NCI-H774 (cell line): ENCODE results near the gene TMEM154.

ENCODE experiments used
- DNase-seq: peaks from one replicate; lab custom pipeline; 2025; lab: John Stamatoyannopoulos, UW

TMEM154 gene

DNA sequence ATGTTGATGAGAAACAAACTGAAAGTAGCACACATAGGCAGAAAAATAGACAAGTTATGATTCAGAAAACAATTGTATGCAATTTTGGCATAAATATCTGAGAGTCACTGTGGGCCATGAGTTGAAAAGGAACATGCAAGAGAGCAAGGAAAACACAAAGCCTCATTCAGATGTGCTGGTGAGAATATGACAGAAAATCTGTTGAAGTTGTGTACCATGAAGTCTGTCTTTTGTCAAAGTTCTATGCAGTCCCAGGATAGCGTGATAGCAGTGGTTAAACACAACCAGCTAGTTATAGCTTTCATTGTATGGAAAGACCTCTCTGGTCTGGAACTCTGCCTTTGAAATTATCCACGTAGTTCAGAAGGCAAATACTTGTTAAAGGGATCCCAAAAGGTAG is 53.0 kb downstream of the TMEM154 start:
- DNase-seq: no peak

- no peak for DNase-seq
These were observed 58.9 kb downstream of the TMEM154 start for GRCh38 chr4:152620915-152621314.

DNA sequence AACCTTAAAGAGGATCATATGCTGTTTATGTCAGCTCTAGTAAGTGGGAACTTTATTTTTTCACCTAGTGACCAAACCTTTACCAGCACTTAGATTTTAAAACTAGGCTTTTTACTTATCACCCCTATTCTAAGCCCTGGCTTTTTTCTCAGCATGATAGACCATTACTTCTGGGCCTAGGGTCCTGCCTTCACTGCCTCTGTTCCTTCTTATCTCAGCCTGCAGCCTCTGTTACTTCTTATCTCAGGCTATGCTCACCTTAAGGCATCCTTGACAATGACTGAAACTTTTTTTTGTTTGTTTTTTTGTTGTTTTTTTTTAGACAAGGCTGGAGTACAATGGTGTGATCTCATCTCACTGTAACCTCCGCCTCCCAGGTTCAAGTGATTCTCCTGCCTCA is 59.6 kb downstream of the TMEM154 start:
- DNase-seq: no peak

DNA sequence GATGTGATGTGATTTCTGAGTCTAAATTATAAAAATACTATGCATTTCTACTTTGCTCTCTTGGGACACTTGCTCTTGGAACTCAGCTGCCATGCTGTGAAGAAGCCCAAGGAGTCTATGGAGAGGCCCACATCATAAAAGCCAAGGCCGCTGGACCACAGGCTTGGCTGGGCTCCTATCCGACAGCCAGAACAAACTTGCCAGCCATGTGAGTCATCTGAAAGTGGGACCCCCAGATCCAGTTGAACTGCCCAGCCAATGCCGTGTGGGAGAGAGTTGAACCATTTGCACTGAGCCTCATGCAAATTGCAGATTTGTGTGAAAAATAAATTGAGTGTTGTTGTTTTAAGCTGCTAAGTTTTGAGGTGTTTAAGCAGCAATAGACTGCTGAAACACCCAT is 60.2 kb downstream of the TMEM154 start:
- DNase-seq: no peak

DNA sequence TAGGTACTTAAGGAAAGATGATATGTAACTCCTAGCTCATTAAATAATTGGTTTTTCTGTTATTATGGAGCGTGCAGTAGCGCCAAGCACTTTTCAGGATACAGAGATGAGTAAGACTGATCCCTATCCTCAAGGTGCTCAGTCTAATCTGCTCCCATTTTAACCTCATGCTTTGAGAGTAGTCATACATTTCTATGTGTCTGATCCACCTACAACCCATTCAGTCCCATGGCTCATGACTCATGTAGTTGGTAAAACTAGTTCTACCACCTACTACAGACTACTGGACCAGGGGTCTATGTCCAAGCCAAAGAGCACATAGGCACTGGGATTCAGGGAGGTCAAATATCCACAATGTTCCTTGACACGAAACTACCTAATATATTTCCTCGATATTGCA is 60.8 kb downstream of the TMEM154 start:
- no peak for DNase-seq

DNA sequence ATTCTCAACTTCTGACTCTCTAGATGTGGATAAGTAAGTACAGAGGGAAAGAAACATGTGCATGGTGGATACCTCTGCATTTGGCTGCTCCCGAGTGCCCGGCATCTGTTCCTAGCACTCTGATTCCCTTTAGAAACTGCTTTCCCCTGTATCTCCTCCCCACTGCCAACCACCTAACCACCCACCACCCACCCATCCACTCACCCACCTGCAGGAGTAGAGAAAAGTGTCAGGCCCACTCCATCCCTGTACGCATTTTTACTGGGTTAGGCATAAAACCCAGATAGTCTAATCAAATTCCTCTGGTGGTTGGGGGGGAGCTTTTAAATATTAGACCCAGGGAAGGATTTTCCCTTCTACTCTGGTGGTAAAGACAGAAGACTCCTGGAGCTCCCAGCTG is 63.0 kb downstream of the TMEM154 start:
- DNase-seq: no peak

DNA sequence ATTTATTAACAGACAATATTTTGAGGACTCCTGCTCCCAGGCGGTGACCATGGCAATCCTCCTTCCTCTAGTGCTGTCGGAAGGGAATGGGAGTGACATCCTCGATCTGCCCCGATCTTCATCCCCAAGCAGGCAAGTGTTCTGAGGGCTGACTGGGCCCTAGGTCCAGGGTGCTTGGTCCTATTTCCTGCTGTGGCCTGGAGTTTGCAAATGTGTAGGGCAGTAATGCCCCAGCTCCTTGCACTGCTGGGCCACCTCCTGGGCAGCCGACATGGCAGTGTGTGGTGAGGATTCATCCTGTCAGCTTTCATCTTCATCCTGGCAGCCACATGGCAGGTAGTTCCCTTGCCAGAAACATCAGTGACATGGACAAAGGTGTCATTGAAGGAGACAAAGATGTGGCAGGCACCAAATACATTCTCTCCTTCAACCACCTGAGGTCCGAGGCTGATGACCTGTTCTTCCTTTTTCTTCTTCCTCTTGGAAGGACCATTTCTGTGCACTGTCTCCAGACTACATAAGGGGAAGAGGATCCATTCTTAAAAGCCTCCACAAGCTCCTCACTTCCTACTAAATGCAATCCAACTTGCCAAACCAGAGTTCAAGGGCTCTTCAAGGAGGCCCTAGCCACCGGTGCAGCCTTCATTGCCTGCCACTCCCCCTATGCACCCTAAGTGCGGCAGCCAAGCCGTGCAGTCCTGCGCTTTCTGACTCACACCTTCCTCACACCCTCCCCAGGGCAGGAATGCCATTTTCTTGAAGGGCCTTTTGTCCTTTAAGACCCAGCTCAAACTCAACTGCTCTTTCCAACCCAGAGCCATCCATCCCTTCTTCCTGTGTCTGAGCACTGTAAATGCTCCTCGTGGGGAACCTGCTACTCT is 65.7 kb downstream of the TMEM154 start:
- DNase-seq: no peak

DNA sequence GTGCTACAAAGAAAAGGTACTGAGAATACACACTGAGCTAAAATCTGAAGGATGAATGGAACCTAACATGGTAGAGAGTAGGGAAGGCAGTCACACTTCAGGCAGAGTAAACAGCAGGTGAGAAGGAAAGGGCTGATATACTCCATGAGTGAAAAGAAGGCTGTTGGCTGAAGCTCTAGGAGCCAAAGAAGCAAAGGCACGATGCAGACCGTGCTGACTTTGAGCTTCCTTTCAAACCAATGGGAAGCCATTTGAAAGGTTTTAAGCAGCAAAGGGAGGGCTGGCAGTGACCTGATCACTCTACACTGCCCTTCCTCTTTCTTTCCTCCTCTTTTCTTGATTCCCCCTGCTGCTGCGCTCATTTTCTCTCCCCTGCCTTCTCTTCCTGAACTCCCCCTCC is 66.4 kb downstream of the TMEM154 start:
- DNase-seq: no peak

DNA sequence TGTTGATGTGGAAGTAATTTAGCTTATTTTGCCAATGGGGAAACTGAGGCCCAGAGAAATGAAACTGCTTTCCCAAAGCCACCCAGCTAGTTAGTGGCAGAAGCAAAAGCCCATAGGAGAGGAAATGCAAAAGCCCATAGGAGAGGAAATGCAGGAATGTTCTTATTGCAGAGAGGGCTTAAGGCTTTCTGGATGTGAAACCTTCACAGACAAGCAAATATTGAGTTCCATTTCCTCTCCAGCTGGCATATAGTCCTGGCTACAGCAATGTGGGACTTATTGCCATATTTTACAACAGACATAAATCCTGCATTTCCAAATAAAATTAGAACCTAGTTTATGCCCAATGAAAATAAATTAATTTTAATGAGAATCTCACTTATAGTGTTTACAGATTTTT is 69.7 kb downstream of the TMEM154 start:
- DNase-seq: no peak

DNA sequence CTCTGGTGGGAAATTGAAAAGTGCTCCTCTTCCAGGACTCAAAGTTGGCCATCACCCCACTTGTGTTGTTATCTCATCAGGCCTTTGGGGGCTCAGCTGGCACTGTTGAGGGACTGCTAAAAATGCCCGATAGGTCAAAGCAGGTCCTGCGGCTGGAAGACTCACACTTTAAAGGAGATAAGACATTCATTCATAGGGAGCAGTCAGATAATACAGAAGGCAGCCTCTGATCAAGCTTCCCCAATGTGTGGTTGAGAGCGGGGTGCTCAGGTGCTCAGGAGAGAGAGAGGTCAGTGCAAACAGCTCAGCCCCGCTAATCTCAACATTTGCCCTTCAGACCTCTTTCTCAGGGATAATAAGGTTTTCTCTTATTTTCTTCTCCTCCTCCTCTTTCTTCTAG is 70.3 kb downstream of the TMEM154 start:
- DNase-seq: no peak

- DNase-seq: no peak
These were observed 72.6 kb downstream of the TMEM154 start for GRCh38 chr4:152607178-152607577.

GRCh38 chr4:152606753-152607152 is 73.0 kb downstream of the TMEM154 start:
- DNase-seq: no peak

- DNase-seq: no peak
These were observed 74.0 kb downstream of the TMEM154 start for GRCh38 chr4:152605641-152606335.

DNA sequence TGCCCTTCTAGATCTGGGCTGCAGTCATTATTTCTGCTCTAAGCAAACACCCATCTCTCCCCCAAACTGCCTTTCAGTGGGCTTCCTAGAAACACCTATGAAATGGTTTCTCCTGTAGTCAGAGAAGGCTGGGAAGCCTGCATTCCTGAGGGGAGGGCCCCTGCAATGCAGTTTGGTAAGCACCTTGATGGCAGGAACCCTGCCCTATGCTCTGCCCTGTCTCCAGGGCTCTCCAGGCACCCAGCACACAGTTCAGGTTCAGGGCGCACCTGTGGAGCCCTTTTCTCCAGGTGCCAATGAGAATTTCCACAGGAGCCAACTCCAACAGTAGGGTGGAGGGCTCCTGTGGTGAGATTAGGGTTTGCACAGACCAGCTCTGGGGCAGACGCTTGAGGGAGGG is 74.8 kb downstream of the TMEM154 start:
- no peak for DNase-seq

- no peak for DNase-seq
These were observed 78.6 kb downstream of the TMEM154 start for GRCh38 chr4:152601156-152601555.

- no peak for DNase-seq
These were observed 80.2 kb downstream of the TMEM154 start for GRCh38 chr4:152599636-152600035.

DNA sequence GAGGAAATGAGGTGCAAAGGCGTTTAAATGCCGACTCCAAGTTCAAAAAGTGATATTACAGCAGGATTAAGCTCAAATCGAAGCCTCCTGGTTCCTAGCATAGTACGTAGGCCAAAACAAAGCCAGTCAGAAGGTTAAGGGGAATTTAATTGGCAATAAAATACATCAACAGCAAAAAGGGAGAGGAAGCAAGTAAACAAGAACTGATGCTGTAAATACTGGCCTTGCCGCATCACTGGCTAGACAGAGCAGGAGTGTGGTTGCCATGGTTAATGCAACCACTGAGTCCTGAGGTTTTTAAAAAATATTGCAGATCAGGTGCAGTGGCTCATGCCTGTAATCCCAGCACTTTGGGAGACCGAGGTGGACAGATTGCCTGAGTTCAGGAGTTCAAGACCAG is 80.7 kb downstream of the TMEM154 start:
- no peak for DNase-seq

GRCh38 chr4:152598454-152598853 is 81.3 kb downstream of the TMEM154 start:
- no peak for DNase-seq

DNA sequence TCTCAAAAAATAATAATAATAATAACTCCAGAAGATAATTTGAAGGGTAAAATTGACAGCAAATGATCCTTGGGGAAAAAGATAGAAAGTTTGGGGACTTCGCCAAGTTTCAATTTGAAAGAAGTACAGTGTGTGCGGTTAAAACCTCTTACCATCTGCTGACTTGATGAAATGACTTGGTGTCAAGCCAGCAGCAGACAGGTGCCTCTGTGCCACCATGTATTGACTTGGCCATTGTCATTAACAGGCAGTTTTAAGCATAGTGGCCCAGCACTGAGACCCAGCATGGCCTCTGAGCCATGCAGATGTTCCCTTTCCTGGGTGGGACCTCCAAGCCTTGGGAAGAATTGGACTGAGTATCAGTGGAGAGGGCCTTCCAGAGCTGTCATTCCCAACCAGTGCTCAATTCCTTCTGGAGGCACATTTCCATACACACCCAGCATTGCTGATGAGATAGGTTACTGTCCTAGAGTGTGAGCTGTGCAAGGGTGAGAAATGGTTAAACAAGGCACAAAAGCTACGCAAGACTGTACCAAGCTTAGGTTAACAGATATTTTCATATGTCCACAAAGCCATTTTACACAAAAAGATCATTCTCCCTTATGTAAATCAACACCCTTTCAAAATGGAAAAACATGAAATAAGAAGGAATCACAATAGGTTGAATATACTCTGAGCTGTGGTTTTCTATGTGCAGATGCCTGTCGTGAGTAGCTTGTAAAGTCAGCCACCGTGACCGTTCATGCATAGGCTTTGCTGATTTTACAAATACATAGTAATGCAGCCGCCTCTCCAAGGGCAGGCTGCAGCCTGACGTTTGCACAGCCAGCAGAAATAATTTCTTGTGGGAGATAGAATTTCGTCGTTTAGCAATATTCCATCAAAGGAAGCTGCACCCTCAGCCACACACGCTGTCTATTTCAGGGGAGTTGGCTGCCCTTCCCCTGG is 84.5 kb downstream of the TMEM154 start:
- no peak for DNase-seq

DNA sequence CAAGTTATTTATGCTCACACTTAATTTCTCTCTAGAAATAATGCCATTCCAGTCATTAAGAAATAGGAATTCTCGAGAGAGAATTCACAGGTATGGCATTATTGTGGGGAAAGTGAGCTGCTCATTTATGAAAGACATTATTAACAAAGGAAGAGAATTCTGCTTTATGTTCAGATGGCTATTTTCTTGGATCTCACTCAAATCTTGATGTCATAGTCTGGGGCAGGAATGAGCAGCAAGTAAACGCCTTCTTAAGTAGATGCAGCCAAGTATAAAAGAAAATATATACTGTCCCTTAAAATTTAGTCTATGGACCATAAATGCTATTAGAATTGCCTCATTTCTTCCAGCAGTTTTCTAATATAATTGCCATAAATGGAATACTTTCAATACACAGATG is 85.7 kb downstream of the TMEM154 start:
- DNase-seq: no peak

GRCh38 chr4:152591876-152592275 is 87.9 kb downstream of the TMEM154 start:
- no peak for DNase-seq

DNA sequence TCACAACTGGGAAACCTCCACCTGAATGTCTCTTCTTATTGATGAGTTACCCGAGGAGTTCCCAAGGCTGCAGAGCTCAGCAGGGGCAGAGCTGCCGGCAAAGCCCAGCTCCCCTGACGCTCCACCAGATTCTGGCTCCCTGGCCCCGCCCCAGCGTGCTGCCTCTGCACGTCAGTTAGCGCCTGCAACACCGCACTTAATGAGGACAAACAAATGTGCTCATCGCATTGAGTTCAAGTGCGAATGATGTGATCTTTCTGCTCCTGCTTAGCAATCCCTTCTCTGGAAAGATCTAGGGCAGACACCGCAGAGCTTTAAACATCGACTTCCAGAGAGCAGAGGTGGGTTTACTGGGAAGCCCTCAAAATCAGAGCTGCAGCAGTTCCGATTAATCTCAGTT is 88.4 kb downstream of the TMEM154 start:
- DNase-seq: peak; percentile 36
